ENCODE results near the gene ZSWIM5.
A peak's percentile ranks its signal among the peaks of the same experiment; 100 is the strongest.
"Not testable (repeated sequence)": the region's sequence is repeated elsewhere in the genome, so short reads cannot be mapped to it uniquely, and the experiment has no call there.

Gene ZSWIM5

GRCh38 chr1:45010855-45011811, 195.3 kb downstream of the ZSWIM5 start, which contains the start of gene HECTD3:
TSS of gene HECTD3 (minus strand) at chr1:45011324. CDS start at chr1:45011257, 67 bp downstream.
- Mint-ChIP-seq H3K9me3 (no peaks in the 10 kb centered on the region), H3K27me3 (ENCODE audit: low read depth) (no peaks in the 10 kb centered on the region), H3K27ac (peak within 1 kb of the TSS; percentile 92)

GRCh38 chr1:45009956-45010854, 196.2 kb downstream of the ZSWIM5 start:
- no peak for DNase-seq (ENCODE audit: low spot score)
- Mint-ChIP-seq H3K27ac (peak overlapping the region; percentile 49), H3K27me3 (ENCODE audit: low read depth) (no peaks in the 10 kb centered on the region), H3K4me3 (peak overlapping the region; percentile 85), H3K9me3 (no peaks in the 10 kb centered on the region), H3K36me3 (ENCODE audit: low read depth) (peaks cover 25% of the 10 kb centered on the region), H3K4me1 (ENCODE audit: low read depth) (peaks cover 28% of the 10 kb centered on the region)

More at GRCh38 chr1:45010855-45011811, 195.3 kb downstream of the ZSWIM5 start, which contains the start of gene HECTD3:
- peak within 1 kb of the TSS; percentile 93 for H3K4me3 Mint-ChIP-seq
- peaks cover 23% of the 10 kb centered on the region for H3K36me3 Mint-ChIP-seq (ENCODE audit: low read depth)
- peaks cover 28% of the 10 kb centered on the region for H3K4me1 Mint-ChIP-seq (ENCODE audit: low read depth)
- peak; percentile 74 for DNase-seq (ENCODE audit: low spot score)

- Mint-ChIP-seq H3K9me3 (no peaks in the 10 kb centered on the region), H3K4me1 (ENCODE audit: low read depth) (peaks cover 26% of the 10 kb centered on the region), H3K36me3 (ENCODE audit: low read depth) (peaks cover 29% of the 10 kb centered on the region), H3K4me3 (peak overlapping the region; percentile 85), H3K27me3 (ENCODE audit: low read depth) (no peaks in the 10 kb centered on the region), H3K27ac (no peak overlapping the region)
- no peak for DNase-seq (ENCODE audit: low spot score)
Measured at GRCh38 chr1:45009296-45009865, 197.0 kb downstream of the ZSWIM5 start.

GRCh38 chr1:45008516-45008915, 197.9 kb downstream of the ZSWIM5 start:
- Mint-ChIP-seq H3K27ac (no peak overlapping the region), H3K36me3 (ENCODE audit: low read depth) (peaks cover 30% of the 10 kb centered on the region), H3K9me3 (no peaks in the 10 kb centered on the region), H3K4me3 (no peak overlapping the region), H3K4me1 (ENCODE audit: low read depth) (peaks cover 18% of the 10 kb centered on the region), H3K27me3 (ENCODE audit: low read depth) (no peaks in the 10 kb centered on the region)
- DNase-seq (ENCODE audit: low spot score): no peak

- H3K27ac Mint-ChIP-seq: no peak overlapping the region
- H3K36me3 Mint-ChIP-seq (ENCODE audit: low read depth): peaks cover 32% of the 10 kb centered on the region
- H3K4me1 Mint-ChIP-seq (ENCODE audit: low read depth): peaks cover 16% of the 10 kb centered on the region
- H3K4me3 Mint-ChIP-seq: no peak overlapping the region
- H3K27me3 Mint-ChIP-seq (ENCODE audit: low read depth): no peaks in the 10 kb centered on the region
- no peak for DNase-seq (ENCODE audit: low spot score)
- no peaks in the 10 kb centered on the region for H3K9me3 Mint-ChIP-seq
Measured at GRCh38 chr1:45008076-45008475, 198.3 kb downstream of the ZSWIM5 start.

GRCh38 chr1:45007311-45007710, 199.1 kb downstream of the ZSWIM5 start:
- no peak for DNase-seq (ENCODE audit: low spot score)
- no peaks in the 10 kb centered on the region for H3K27me3 Mint-ChIP-seq (ENCODE audit: low read depth)
- H3K36me3 Mint-ChIP-seq (ENCODE audit: low read depth): peaks cover 38% of the 10 kb centered on the region
- H3K9me3 Mint-ChIP-seq: no peaks in the 10 kb centered on the region
- no peak overlapping the region for H3K4me3 Mint-ChIP-seq
- peaks cover 13% of the 10 kb centered on the region for H3K4me1 Mint-ChIP-seq (ENCODE audit: low read depth)
- H3K27ac Mint-ChIP-seq: no peak overlapping the region

- no peak for DNase-seq (ENCODE audit: low spot score)
- Mint-ChIP-seq H3K4me3 (no peak overlapping the region), H3K4me1 (ENCODE audit: low read depth) (peaks cover 9% of the 10 kb centered on the region), H3K36me3 (ENCODE audit: low read depth) (peaks cover 43% of the 10 kb centered on the region), H3K27ac (no peak overlapping the region), H3K27me3 (ENCODE audit: low read depth) (no peaks in the 10 kb centered on the region), H3K9me3 (no peaks in the 10 kb centered on the region)
Measured at GRCh38 chr1:45005761-45006160, 200.6 kb downstream of the ZSWIM5 start.

GRCh38 chr1:45004281-45004920, 202.0 kb downstream of the ZSWIM5 start:
- H3K36me3 Mint-ChIP-seq (ENCODE audit: low read depth): peaks cover 40% of the 10 kb centered on the region
- no peak overlapping the region for H3K27ac Mint-ChIP-seq
- no peak overlapping the region for H3K4me3 Mint-ChIP-seq
- peaks cover 9% of the 10 kb centered on the region for H3K4me1 Mint-ChIP-seq (ENCODE audit: low read depth)
- no peaks in the 10 kb centered on the region for H3K9me3 Mint-ChIP-seq
- H3K27me3 Mint-ChIP-seq (ENCODE audit: low read depth): no peaks in the 10 kb centered on the region
- no peak for DNase-seq (ENCODE audit: low spot score)

GRCh38 chr1:45003741-45004140, 202.7 kb downstream of the ZSWIM5 start:
- no peak for DNase-seq (ENCODE audit: low spot score)
- Mint-ChIP-seq H3K9me3 (no peaks in the 10 kb centered on the region), H3K27me3 (ENCODE audit: low read depth) (no peaks in the 10 kb centered on the region), H3K36me3 (ENCODE audit: low read depth) (peaks cover 37% of the 10 kb centered on the region), H3K4me1 (ENCODE audit: low read depth) (peaks cover 9% of the 10 kb centered on the region), H3K27ac (no peak overlapping the region), H3K4me3 (no peak overlapping the region)

- no peak overlapping the region for H3K4me3 Mint-ChIP-seq
- peaks cover 30% of the 10 kb centered on the region for H3K36me3 Mint-ChIP-seq (ENCODE audit: low read depth)
- H3K9me3 Mint-ChIP-seq: no peaks in the 10 kb centered on the region
- no peak for DNase-seq (ENCODE audit: low spot score)
- H3K4me1 Mint-ChIP-seq (ENCODE audit: low read depth): peaks cover 9% of the 10 kb centered on the region
- no peaks in the 10 kb centered on the region for H3K27me3 Mint-ChIP-seq (ENCODE audit: low read depth)
- H3K27ac Mint-ChIP-seq: no peak overlapping the region
Measured at GRCh38 chr1:45002650-45003645, 203.5 kb downstream of the ZSWIM5 start.

- peaks cover 26% of the 10 kb centered on the region for H3K36me3 Mint-ChIP-seq (ENCODE audit: low read depth)
- not testable (repeated sequence) for H3K9me3 Mint-ChIP-seq; DNase-seq (ENCODE audit: low spot score); H3K4me3 Mint-ChIP-seq; H3K27ac Mint-ChIP-seq; H3K4me1 Mint-ChIP-seq (ENCODE audit: low read depth); H3K27me3 Mint-ChIP-seq (ENCODE audit: low read depth)
Measured at GRCh38 chr1:45001576-45001975, 204.8 kb downstream of the ZSWIM5 start.

- peak overlapping the region; percentile 61 for H3K27ac Mint-ChIP-seq
- no peaks in the 10 kb centered on the region for H3K27me3 Mint-ChIP-seq (ENCODE audit: low read depth)
- no peaks in the 10 kb centered on the region for H3K9me3 Mint-ChIP-seq
- H3K4me3 Mint-ChIP-seq: no peak overlapping the region
- peaks cover 26% of the 10 kb centered on the region for H3K36me3 Mint-ChIP-seq (ENCODE audit: low read depth)
- no peak for DNase-seq (ENCODE audit: low spot score)
- H3K4me1 Mint-ChIP-seq (ENCODE audit: low read depth): peaks cover 9% of the 10 kb centered on the region
Measured at GRCh38 chr1:45001011-45001481, 205.4 kb downstream of the ZSWIM5 start.
